ENCODE data around the gene SSX2IP.
A peak's percentile ranks its signal among the peaks of the same experiment; 100 is the strongest.
"Not testable (repeated sequence)": the region's sequence is repeated elsewhere in the genome, so short reads cannot be mapped to it uniquely, and the experiment has no call there.

The SSX2IP gene

DNA sequence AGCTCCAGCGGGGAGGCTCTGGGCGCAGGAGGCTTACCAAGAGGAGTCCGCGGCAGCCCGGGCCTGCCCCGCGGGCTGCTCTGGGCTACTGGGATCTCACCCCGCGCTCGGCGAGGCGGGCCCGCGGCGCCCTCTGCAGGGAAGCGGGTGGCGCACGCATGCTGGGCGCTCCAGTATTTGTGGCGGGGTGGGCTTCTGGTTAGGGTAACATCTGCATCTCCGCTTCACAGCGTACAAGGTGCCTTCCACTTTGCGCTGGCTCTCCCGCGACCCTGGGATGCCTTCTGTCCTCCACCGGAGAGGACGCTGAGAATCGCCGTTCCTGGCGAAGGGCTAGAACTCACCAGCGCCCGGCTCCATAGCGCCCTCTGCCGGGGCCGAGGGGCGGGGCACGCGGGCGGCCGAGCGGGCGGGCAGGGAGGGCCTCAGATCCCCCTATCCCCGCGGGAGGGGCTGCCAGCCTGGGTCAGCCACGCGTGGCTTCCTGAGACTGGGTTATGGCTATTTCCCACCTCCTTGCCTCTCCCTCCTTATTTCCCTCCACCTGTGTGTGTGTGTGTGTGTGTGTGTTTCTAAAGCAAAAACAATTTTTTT is 69.4 kb downstream of the SSX2IP start:
- peak; percentile 65 to 73 for DNase-seq (ENCODE audit: low read depth in 1 of 2, low spot score in 1 of 2)

DNA sequence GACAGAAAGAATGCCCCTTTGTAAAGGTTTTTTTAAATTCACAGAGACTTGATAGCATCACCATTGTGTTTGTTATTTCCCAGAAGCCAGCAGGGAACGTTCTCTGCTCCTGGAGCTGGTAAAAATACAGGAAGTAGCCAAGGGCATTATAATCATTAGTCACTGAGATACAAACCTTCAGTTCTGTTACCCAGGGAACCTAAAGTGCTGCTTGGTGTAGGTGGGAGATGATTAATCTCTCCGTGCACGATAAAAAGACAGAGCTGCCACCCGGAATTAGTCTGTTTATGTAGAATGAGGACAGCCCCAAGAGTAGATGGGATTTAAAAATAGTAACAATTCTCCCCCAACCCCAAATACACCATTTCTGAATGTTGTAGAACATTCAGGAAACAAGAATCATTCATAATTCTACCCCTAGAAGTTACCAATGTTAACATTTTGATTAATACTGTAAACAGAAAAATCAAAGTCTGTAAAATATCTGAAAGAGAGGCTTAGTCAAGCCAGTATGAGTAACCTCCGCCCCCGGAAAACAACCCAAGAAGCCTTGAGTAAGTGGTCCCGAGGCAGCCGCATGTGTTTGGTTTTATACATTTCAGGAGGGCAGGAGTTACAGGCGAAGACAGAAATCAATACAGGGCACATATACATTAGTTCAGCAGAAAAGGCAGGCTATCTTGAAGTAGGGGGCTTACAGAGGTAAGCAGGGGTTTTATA is 70.7 kb downstream of the SSX2IP start:
- peak in 1 of 2 donors; percentile 11 for DNase-seq (ENCODE audit: low read depth in 1 of 2, low spot score in 1 of 2)

DNA sequence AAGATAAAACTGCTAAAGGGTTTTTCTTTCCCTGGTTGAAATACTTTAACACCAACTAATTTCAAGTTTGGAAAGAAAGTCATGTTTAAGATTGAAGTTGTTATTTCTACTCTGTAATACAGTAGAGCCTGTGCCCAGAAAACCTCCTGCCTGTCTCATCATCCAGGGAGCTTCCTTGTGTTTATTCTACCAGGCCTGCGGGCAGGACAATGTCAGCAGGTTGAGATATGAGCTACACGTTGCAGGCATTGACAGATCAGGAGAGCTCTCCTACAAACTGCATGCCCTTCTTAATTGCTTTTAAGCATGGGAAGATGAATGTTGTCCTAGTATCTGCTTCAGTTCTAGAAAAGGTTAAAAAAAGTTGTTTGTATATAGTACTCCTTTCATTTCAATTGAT is 72.9 kb downstream of the SSX2IP start:
- DNase-seq (ENCODE audit: low read depth in 1 of 2, low spot score in 1 of 2) = no peak

DNA sequence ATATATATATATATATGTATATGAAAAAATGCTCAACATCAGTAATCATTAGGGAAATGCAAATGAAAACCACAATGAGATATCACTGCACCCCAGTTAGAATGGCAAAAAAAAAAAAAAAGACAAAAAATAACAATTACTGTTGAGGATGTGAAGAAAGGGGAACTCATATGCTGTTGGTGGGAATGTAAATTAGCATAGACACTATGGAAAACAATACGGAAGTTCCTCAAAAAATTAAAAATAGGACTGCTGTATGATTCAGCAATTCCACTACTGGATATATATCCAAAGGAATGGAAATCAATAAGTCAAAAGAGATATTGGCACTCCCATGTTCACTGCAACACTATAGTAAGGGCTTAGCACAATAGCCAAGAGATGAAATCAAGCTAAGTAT is 74.5 kb downstream of the SSX2IP start:
- DNase-seq (ENCODE audit: low read depth in 1 of 2, low spot score in 1 of 2) = no peak

DNA sequence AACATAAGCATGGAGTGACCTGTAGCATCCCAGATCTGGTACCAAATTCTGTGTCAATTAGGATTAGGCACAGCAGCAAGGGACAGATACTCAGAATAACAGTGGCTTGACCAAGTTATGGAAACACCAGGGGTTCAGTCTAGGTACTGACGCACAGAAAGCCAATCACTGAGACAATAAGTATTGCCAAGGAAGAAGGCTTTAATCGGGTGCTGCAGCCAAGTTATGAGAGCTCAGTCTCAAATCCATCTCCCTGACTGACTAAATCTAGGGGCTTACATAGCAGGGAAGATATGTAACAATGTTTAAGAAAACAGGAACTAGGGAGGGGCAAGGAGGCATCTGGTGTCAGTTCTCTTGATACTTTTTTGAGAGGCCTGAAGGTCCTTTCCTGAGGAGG is 76.4 kb downstream of the SSX2IP start:
- no peak for DNase-seq (ENCODE audit: low read depth in 1 of 2, low spot score in 1 of 2)

DNA sequence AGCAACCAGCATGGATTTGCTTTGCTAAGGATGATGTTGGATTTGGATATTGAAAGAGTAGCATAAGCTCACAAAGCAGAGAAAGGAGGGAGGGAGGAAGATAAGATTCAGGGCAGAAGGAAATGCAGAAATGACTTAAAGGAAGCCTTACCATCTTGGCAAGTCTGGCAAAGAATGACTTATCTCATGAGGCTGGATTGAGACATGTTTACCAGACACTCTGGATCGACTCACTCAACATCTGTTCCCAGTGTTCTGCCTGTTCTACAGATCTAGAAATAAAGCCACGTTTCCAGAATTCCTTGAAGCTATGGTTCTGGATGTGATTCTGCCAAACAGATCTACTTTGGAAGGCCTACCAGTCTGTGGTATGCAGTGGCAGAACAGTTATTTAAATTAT is 77.2 kb downstream of the SSX2IP start:
- no peak for DNase-seq (ENCODE audit: low read depth in 1 of 2, low spot score in 1 of 2)

DNA sequence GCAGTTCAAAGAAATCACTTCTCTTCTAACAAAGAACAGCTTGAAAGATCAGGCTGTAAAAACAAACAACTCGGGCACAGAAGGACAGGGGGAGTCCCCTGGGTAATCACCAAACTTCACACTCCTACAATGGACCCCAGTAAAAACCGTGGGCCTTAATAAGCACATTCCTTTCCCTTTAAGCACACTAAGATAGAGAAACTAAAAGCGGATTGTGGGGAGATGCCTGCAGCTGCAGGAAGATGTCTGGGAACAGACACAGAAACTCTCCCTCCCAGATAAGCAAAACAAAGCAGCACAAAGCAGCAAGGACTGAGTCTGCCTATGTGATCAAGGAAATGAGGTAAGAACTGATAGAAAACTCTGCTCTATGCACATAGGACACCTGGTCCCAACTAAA is 78.5 kb downstream of the SSX2IP start:
- DNase-seq (ENCODE audit: low read depth in 1 of 2, low spot score in 1 of 2) = no peak

DNA sequence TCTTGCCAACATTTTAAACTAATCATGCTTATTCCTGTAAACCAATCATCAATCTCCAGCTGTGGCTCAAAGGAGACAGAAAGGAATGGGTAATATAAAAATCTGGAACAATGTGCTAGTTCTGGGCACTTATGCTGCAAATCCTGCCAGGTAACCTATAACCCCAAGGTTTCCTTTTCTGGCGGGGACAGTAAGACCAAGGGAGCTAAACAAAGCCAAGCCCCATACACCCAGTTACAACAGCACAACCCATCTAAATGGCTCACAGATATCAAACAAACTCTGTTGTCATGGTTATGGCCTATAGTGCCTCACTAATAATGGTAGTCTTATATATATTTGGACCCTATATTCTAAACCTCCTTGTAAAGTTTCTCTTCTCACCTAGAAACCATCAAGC is 79.2 kb downstream of the SSX2IP start:
- no peak for DNase-seq (ENCODE audit: low read depth in 1 of 2, low spot score in 1 of 2)

DNA sequence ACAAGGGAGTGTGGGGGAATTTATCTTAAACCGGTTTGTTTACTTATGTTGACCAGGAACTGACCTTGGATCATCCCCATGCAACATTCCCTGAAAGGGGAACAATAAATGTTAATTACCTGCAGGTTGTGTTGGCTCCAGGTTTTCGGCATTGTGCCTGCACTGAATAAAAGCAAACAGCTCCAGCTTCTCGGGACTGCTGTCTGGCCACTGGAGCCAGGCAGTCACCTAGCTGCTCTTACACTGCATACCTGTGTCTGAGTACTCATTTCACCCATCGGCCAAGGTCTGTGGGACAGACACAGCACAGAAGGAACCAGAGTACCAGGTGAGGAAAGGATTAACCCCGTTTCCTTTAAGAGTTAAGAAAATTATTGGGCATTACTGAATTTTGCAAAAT is 83.3 kb downstream of the SSX2IP start:
- no peak for DNase-seq (ENCODE audit: low read depth in 1 of 2, low spot score in 1 of 2)

DNA sequence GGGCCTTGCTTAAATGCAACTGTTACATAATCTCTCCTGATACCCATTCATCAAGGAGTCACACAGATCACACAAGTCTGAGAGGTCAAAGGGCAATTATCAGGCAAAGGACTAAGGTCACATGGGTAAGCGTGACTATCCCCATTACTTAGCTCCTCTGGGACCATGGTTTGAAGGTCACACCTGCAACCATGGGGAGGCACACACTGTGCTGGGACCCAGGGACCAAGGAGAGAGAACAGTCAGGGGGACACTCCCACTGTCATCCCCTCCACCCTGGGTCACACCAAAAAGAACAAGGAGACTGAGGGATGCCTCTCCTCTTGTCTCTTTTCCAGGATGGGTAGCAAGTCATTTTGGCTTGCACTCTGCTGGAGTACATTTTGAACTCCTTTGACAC is 85.1 kb downstream of the SSX2IP start:
- DNase-seq (ENCODE audit: low read depth in 1 of 2, low spot score in 1 of 2) = no peak

DNA sequence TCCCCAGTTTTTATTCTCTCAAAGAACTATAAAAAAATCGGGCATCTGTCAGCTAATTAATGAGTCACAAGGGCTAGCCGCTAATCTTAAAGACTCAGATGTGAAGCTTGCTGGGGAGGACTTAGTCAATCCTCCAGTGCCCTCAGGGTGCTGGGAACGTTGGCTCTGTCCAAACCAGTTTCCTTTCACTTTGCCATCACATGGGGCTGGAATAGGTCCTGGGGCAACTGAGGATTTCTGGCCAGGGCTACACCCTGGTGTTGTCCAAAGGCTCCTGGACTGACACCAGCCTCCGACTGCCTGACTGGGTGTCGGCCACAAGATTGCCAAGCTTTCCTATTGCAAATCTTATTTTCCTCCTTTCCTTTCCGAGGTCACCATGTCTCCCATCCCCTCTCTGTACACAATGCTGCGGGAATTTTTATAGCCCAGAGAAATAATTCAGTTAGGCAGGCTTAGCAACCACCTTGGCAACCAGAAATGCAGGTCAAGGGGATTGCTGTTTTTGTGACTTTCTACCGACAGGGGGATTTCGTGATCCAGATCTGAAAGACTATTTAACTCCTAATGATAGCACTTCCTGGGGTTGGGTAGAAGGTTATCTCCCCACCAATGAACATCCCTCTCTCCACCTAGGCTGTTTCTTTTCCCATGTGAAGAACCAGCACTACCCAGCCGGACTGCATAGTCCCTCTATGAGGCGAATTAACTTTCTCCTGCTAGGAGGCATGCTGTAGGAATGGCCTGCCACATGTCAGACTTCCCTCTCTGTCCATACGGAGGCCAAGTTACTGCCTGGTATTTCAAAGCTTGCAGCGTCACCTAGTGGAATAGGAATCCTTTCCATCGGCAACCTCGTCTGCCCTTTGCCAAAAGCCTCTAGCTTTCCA is 86.1 kb downstream of the SSX2IP start:
- no peak for DNase-seq (ENCODE audit: low read depth in 1 of 2, low spot score in 1 of 2)

DNA sequence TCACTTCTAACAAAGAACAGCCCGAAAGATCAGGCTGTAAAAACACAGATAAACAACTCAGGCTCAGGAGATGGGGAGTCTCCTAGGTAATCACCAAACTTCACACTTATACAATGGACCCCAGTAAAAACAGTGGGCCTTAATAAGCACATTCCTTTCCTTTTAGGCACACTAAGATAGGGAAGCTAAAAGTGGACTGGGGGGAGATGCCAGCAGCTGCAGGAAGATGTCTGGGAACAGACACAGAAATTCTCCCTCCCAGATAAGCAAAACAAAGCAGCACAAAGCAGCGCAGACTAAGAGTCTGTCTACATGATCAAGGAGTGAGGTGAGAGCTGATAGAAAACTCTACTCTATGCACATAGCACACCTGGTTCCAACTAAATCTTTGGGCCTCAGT is 87.0 kb downstream of the SSX2IP start:
- DNase-seq (ENCODE audit: low read depth in 1 of 2, low spot score in 1 of 2) = no peak

DNA sequence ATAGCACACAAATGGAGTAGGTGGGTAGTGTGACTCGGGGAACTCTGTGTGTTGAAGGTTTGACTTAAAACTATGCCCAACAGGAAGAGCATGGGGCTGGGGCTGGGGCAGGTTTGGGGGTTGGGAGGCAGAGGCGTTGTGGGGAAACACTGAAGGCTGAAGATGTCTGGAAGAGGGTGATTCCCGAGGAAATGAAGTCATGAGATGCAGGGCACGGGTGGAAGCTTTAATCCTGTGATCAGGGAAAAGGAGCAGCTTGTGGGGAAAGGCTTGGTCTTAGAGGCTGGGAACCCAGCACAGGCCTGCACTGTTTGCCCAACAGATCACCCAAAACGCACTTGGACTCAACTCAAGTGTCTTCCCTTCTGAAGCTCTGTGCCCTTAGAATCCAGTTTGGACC is 89.5 kb downstream of the SSX2IP start:
- DNase-seq (ENCODE audit: low read depth in 1 of 2, low spot score in 1 of 2) = no peak

DNA sequence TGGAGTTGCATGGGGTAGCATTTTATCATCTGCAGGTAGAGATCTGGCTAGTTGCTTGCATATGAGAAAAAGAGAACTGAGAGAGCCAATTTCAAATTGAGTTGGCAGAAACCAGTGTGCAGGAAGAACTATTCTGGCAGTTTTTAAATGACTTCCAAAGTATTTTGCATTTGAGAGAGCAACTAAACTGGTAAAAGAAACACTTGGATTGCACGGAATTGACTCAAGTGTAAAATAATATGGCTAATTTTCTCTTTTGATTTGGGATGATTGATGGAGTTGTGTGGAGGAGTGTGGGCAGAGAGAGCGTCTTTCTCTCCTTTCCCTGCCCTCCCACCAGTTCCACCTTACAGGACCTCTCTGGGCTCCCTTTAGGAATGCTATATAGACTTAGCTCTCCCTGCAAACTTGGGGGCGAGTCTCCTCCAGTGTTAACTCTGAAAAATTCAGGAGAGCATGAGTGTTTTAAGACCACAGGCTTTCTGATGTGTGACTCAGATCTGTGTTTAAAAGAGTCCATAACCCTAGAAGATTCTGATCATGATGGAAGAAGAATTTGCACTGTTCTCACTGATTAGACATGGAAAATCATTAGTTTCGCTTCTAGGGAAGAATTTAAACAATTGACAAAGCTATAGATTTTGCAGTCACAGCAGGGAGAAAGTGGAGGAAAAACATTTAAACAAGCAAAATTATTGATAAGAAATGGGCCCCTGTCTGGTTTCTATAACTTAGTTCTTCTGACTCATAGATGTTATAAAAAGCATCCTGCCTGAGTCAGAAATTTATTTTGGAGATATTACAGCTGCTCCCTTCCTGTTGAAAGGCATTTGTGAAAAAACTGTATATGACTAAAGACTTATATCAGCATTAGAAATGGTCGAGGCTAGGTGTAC is 91.2 kb downstream of the SSX2IP start:
- no peak for DNase-seq (ENCODE audit: low read depth in 1 of 2, low spot score in 1 of 2)

DNA sequence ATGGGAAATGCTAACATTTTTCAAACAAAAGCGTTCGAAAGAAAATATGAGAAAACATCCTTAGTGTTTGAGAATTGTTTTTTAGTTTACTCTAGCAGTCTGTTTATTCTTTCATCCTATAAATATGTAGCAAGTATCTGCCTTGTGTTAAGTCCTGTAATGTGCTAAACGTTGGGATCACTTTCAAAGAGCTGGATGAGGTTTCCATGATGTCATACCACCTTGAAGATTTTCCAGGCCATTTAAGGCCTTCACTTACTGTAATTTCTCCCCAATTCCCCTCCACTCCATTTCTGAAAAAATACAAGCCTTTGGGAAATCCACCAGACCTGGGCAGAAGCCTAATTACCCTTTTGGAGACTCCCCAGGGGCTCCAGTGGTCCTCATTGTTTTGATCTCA is 91.8 kb downstream of the SSX2IP start:
- DNase-seq (ENCODE audit: low read depth in 1 of 2, low spot score in 1 of 2) = no peak

DNA sequence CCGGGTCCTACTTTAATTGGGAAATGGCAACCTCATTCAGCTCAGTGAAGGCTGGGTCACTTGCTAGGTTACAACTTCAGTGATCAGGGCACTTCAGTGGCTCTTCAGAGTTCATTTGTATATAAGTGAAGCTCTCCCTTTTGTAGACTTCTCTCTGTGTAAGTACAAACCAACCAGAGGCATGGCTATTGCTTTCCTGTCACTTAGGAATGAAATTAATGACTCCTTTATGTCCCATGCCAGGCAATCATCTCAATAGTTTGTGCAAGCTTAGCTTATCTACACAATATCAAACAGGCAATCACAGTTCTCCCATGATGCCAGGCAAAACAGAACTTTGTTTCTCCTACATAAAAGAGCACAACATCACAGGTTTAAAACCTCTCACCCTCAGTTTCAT is 93.2 kb downstream of the SSX2IP start:
- no peak for DNase-seq (ENCODE audit: low read depth in 1 of 2, low spot score in 1 of 2)

DNA sequence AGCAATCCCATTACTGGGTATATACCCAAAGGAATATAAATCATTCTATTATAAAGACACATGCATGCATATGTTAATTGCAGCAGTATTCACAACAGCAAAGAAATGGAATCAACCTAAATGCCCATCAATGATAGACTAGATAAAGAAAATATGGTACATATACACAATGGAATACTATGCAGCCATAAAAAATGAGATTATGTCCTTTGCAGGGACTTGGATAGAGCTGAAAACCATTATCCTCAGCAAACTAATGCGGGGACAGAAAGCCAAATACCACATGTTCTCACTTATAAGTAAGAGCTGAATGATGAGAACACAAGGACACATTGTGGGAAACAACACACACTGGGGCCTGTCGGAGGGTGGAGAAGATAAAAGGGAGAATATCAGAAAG is 95.3 kb downstream of the SSX2IP start:
- not testable (repeated sequence) for DNase-seq (ENCODE audit: low read depth in 1 of 2, low spot score in 1 of 2)
